Measurements from ENCODE around the gene TXNRD1. TPM values are rescaled to one million over a fixed set of nuclear protein-coding genes. Genes with fewer than 3 reads are reported as not detected.
A peak's percentile ranks its signal among the peaks of the same experiment; 100 is the strongest.
"Not testable (repeated sequence)": the region's sequence is repeated elsewhere in the genome, so short reads cannot be mapped to it uniquely, and the experiment has no call there.

Gene TXNRD1
- total RNA-seq, 1 donor from 2014 or later, result 45.5 TPM

- DNase-seq (ENCODE audit: low spot score), result no peak
These were observed 24.9 kb upstream of the TXNRD1 start for GRCh38 chr12:104190641-104191176.

DNA sequence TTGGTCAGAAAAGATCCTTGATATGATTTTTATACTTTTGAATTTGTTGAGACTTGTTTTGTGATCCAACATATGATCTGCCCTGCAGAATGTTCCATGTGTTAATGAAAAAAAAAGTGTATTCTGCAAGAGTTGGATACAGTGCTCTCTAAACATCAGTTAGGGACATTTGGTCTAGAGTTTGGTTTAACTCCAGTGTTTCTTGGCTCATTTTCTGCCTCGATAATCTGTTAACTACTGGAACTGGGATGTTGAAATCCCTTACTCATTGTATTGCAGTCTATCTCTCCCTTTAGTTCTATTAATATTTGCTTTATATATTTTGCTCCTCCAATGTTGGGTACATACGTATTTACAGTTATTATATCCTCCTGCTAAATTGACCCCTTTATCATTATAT, 18.3 kb upstream of the TXNRD1 start:
- DNase-seq (ENCODE audit: low spot score), result no peak

- DNase-seq (ENCODE audit: low spot score), result no peak
These were observed 15.6 kb upstream of the TXNRD1 start for GRCh38 chr12:104199964-104200363.

GRCh38 chr12:104201238-104202001, 14.2 kb upstream of the TXNRD1 start:
- DNase-seq (ENCODE audit: low spot score), result no peak

GRCh38 chr12:104204690-104205480, 10.7 kb upstream of the TXNRD1 start:
- no peak for DNase-seq (ENCODE audit: low spot score)

GRCh38 chr12:104207416-104208205, 8.0 kb upstream of the TXNRD1 start:
- DNase-seq (ENCODE audit: low spot score), result no peak

- DNase-seq (ENCODE audit: low spot score), result no peak
These were observed 3.1 kb upstream of the TXNRD1 start for GRCh38 chr12:104212516-104212915.

GRCh38 chr12:104213952-104214351, 1.6 kb upstream of the TXNRD1 start:
- DNase-seq (ENCODE audit: low spot score), result no peak

GRCh38 chr12:104216521-104216924, 944 bp downstream of the TXNRD1 start:
- DNase-seq (ENCODE audit: low spot score), result no peak

DNA sequence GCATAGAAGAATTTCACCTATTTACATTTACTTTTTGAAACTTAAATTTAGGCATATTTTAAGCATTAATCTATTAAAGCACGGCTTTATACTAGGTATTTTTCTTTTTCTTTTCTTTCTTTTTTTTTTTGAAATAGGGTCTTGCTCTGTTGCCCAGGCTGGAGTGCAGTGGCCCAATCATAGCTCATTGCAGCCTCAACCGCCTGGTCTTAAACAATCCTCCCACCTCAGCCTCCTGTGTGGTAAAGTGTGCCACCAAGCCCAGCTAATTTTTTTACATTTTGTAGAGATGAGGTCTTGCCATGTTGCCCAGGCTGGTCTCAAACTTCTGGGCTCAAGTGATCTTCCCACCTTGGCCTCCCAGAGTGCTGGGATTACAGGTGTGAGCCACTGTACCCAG, 2.9 kb downstream of the TXNRD1 start:
- DNase-seq (ENCODE audit: low spot score), result not testable (repeated sequence)

- DNase-seq (ENCODE audit: low spot score), result no peak
These were observed 3.4 kb downstream of the TXNRD1 start for GRCh38 chr12:104218935-104219334.

- DNase-seq (ENCODE audit: low spot score), result no peak
These were observed 3.8 kb downstream of the TXNRD1 start for GRCh38 chr12:104219361-104219892.

DNA sequence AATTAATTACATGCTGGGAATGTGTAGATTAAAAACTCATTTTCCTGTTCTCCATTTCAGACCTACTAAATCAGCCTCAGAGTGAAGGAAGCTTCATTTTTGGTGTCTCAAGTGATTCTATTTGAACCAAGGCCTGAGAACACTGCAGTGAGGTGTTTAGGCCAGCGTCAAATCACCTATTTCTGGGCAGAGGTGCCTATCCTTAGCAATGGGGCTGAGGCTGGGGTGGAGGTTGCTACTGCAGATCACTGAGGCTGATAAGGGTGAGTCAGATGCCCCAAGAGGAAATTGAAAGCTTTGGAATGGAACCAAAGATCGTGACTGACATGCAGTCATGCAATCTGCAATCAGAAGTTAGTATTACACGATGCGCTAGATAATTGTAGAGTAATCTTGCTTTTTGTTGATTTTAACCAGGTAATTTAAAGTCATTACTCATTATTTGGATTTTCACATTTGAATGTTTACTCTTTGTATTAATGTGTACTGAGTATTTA, 4.4 kb downstream of the TXNRD1 start:
- peak; percentile 65 for DNase-seq (ENCODE audit: low spot score)

GRCh38 chr12:104220931-104221330, 5.4 kb downstream of the TXNRD1 start:
- DNase-seq (ENCODE audit: low spot score), result no peak

- no peak for DNase-seq (ENCODE audit: low spot score)
These were observed 7.4 kb downstream of the TXNRD1 start for GRCh38 chr12:104222976-104223375.

DNA sequence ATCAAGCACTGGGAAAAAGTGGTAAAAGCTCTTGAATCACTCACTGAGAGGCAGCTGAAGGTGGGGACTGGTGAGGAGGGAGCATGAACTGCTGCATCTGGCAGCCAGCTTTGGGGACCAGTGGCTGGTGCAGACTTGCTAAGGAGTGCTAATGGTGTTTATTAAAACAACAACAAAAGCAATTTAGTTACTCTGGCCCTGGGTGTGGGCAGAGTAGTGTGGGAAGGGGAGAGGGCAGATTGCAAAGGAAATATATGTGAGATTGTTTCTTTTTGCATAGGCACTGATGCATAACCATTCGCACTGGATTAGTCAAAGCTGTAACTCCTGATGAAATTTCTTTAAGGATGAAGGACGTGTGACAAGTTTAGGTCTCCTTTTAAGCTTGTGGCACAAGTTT, 8.1 kb downstream of the TXNRD1 start:
- no peak for DNase-seq (ENCODE audit: low spot score)

DNA sequence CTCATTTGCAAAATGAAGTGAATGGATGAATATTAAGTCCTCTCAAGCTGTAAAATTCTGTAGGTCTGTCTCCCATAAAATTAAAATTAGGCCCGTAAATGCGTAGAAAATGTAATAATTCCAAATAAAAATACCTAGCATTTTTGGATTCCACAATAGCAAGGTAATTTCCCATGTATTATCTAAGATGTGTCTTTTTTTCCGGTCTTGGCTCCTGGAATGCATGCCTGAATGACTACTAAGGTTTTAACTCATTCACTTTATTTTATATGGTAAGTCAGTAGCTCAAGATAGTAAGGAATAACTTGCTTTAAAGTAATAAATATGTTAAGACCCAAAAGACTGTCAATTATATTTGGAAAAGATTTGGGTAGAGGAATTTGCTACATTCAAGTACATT, 11.1 kb downstream of the TXNRD1 start:
- DNase-seq (ENCODE audit: low spot score), result no peak

DNA sequence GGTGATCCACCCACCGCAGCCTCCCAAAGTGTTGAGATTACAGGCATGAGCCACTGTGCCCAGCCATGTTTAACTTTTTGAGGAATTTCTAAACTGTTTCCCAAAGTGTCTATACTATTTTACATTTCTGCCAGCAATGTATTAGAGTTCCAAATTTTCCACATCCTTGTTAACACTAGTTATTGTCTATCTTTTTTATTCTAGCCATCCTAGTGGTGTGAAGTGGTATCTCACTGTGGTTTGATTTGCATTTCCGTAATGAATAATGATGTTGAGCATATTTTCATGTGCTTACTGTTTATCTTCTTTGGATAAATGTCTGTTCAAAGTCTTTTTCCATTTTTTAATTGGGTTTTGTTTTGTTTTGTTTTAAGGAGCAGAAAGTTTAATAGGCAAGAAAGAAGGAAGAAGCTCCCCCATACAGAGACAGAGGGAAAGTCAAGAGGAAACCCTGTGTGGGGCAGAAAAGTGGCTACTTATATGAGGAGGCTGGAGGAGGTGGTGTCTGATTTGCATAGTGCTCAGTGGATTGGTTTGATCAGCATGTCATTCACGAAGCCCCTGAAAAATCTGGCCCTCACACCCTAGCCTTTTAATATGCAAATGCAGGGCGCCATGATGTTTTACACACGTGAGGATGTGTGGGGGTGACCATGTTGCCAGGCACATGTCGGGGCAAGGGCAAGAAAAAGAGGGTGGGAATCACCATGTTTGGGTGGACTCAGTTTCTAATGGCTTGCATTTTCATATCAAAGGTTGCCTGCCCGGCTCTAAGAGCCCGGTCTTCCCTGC, 14.9 kb downstream of the TXNRD1 start:
- DNase-seq (ENCODE audit: low spot score), result no peak

DNA sequence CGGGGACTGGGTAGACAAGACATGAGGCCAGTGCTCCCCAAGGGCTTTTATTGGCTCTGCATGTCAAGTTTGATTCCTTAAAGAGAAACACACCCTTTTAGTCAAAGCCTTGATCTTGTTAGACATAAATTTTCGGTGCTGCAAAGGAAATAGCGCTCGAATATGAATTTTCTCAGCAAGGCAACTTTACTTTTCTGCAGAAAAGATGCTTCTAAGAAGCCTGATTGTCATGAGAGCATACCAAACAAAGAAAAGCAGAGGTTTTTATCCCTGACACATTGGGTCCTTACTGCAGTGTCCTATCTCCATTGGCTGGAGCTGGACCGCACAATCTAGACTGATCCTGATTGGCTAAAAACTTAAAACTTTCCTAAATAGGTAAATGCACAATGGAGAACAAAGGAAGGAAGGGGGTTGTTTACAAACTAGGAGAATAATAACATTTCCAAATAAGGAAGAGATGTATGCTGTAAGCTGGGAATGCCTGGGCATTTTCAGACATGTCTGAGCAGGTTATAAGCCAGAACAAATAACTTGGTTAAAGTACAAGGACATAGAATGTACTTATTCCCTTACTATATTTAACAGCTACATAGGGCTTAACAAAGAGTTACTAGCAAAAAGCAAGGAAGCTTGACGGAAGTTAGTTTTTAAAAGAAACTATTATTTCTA, 17.2 kb downstream of the TXNRD1 start:
- no peak for DNase-seq (ENCODE audit: low spot score)

DNA sequence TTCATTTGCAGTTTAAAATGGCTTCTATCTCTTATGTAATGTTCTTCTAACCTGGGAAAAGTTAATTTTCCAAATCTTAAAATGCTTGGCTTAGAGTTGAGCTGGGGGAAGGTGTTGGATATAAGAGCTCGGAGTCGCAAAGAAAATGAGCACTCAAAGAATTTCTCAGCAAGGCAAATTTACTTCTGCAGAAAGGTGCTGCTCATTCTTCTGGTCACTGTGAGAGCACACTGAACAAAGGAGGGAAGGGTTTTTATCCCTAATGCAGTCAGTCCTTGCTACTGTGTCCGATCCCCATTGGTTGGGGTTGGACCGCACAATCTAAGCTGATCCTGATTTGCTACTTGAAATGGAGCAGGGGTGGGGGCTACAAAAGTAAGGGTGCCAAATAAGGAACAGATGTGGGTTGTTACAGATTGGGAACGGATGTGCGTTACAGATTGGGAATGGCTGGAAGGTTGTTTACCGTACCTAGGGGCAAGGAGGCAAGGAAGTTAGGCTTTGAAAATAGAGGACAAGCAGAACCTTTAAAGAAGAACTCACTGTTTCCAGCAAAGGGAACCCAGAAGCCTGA, 19.4 kb downstream of the TXNRD1 start:
- no peak for DNase-seq (ENCODE audit: low spot score)

All from ureter (tissue), 1 donor.